ENCODE measurements around the gene TMIGD2.
"Not testable (repeated sequence)": the region's sequence is repeated elsewhere in the genome, so short reads cannot be mapped to it uniquely, and the experiment has no call there.

Gene TMIGD2

DNA sequence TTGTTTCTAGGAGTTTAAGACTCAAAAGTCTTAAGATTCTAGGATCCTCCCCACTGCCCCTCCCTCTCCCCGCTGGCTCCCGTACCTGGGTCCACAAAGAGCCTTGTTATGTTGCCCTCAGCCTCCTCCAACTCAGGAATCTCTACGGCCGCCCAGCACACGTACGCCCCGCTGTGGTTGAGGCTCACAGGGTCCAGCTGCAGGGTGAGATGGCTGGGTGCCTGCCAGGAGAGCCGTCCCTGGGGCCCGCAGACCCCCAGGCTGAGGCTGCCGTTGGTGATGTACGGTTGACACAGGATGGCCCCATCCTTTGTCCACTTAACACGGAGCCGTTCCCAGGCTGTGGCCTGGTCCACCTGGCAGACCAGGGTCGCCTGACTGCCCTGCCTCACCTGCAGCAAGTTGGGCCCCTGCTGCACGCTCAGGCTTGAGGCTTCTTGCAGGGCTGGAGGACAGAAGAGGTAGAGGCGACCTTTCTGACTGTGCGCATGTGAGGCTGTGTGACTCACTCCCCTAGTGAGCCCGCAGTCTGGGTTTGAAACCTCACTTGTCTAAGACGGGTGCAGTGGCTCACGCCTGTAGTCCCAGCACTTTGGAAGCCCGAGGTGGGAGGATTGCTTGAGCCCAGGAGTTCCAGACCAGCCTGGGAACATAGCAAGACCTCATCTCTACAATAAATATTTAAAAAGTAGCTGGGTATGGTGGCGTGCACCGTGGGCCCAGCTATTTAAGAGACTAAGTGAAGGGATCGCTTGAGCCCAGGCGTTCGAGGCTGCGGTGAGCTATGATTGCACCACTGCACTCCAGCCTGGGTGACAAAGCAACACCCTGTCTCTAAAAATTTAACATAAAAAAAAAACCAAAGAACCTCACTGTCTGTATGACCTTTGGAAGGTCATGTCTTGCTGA lies 4.0 kb downstream of the TMIGD2 start:
- DNase-seq (ENCODE audit: low spot score): no peak

DNA sequence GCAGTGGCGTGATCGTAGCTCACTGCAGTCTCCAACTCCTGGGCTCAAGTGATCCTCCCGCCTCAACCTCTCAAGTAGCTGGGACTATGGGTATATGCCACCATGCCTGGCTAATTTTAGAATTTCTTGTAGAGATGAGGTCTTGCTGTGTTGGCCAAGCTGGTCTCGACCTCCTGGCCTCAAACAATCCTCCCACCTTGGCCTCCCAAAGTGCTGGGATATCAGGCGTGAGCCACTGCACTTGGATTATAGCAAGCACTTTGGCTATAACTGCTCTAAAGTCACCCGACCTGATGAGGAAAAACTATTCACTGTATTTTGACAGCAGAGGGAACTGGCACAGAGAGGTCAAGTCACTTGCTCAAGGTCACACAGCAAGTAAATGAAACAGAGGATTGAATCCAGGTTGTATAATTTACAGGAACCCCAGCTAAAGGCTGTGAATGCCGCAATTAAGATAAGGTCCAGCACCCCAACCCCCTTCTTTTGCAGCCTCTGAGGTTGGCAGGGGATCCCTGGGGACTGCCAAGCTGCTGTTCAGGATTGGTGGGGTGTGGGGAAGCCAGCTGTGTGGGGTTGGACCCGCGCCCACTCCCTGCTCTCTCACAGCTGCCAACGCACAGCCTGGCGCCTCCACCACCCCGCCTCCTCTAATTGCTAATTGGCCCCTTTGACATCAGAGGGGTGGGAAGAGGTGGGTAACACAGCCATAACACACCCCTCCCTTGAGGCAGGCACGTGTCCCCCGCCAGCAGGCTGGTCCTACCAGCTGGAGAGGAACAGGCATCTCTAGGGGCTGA lies 6.0 kb downstream of the TMIGD2 start:
- DNase-seq (ENCODE audit: low spot score): no peak

DNA sequence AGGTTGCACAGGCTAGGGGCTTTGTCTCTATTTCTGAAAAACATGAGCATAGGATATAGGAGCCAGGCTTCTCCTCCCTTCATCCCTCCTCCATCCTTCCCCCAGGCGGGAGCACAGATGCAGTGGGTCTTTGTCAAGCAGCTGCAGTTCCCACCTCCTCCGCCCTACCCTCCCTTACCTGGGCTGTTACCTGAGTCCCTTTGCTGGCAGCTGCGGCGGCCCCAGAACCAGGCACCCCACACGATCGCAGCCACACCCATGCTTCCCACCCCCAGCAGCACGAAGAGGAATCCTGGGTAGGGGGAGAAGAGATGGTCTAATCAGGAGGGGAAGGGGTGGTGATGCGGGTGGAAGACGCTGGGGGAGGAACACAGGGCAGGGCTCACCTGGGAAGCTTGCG lies 7.8 kb downstream of the TMIGD2 start:
- no peak for DNase-seq (ENCODE audit: low spot score)

DNA sequence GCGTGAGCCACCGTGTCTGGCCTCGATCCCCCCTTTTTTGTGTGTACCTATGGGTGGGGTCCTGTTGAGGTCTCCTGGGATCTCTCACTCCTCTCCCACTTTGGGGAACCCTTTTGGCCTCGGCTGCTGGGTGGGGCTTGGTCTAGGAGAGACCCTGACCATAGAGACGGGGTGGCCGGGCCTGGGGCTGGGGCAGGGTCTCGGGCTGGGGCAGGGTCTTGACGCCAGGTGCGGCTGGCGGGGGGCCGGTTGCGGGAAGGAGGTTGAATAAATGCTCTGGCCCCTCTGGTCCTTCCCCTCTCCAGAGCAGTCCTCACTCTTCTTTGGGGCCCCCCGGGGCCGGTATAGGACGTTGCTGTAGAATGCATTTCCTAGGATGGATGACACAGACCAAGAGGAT lies 9.7 kb downstream of the TMIGD2 start:
- DNase-seq (ENCODE audit: low spot score): no peak

DNA sequence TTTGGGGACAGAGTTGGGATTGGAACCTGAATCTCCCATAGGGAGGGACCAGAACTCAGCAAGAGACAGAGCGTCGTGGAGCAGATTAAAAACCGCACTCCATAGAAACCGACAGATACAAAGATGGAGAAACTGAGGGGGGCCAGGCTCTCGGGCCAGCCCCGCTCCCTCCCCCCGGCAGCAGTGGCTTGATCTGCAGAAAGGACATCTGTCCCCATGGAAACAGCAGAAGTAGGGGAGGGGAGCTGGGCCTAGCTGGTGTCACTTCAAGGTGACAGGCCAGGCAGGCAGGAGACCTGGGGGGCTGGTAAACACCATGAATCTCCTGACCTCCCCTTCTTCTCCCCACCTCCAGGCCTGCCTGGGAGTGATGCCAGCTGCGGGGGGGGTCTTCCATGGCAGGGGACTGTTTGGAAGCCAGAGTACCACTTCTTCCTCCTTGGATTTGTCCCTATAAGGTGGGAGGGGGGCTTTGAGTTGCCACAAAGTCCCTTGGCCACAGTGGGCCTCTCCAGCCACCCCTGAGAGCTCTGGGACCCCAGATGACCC lies 10.9 kb downstream of the TMIGD2 start:
- no peak for DNase-seq (ENCODE audit: low spot score)

DNA sequence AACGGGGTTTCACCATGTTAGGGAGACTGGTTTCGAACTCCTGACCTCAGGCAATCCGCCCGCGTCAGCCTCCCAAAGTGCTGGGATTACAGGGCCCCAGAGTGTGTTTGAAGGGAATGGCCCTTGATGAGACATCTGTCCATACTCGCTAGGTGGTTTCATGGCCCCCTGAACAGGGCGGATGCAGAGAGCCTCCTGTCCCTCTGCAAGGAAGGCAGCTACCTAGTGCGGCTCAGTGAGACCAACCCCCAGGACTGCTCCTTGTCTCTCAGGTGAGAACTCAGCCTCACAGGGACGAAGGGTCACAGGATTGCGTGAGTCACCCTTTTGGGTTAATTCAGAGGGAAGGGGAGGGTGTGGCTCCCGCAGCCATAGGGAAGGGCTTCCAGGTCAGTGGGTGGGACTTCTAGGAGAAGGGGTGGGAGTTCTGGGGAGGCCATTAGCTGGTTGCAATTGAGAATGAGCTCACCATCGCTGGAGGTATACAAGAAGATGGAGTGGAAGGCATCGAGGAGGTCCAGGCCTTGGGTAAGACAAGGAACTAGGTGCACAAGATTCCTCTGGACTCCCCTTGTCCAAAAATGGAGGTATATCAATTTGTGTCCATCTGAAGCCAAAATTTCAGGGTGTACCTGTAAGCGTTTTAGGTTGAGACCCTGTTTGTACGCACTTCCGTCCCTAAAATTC lies 14.0 kb downstream of the TMIGD2 start:
- DNase-seq (ENCODE audit: low spot score): no peak

DNA sequence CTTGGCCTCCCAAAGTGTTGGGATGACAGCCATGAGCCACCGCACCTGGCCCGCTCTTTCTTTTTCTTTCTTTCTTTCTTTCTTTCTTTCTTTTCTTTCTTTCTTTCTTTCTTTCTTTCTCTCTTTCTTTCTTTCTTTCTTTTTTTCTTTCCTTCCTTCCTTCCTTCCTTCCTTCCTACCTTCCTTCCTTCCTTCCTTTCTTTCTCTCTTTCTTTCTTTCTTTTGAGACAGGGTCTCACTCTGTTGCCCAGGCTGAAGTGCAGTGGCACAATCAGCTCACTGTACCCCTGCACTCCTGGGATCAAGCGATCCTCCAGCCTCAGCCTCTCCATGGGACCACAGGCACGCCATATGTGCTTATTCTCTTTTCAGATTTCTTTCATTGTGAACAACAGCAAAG lies 16.0 kb downstream of the TMIGD2 start:
- not testable (repeated sequence) for DNase-seq (ENCODE audit: low spot score)

DNA sequence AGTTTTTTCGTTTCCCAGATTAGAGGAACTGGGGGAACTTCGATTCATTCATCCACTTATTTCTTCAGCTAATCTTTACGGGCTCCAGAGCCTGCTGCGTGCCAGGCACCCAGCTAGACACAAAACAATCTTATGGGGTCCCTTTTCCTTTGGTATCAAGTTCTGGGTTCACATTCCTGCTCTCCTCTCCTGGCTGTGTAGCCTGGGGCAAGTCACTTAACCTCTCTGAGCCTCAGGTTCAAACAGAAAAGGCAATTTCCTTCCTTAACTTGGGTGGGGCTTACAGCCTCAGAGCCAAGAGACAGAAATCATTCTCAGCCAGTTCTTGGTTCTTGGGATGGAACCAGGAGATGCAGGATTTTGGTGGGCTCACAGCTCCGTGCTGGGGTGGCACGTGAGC lies 17.2 kb downstream of the TMIGD2 start:
- no peak for DNase-seq (ENCODE audit: low spot score)

DNA sequence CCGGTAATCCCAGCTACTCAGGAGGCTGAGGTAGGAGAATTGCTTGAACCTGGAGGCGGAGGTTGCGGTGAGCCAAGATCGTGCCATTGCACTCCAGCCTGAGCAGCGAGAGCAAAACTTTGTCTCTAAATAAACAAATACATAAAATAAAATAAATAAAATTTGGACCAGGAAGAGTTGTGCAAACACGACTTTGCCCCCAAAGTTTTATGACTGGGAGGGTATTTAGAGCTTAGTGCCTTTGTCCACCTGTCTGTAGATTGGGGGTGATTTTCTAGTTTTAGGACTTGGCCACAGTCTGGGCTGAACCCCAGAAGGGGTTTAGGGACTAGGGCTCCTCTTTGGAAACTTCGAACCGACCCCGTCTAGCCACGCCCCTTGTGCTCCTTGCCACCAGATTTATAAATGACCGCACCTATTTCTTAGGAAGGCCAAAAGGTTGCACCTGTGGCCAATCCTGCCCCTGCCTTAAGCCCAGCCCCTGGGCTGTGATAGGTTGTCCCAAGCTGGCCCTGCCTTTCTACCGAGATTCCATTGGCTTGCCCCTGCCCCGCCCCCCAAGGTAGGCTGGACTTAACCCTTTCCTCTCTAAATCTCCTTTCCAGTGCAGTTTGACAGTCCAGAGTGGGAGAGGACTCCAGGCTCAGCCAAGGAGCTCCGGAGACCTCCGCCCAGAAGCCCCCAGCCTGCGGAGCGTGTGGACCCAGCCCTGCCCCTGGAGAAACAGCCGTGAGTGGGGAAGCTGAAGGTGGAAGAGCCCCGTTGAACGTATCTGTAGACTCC lies 17.8 kb downstream of the TMIGD2 start:
- DNase-seq (ENCODE audit: low spot score): peak; percentile 58

DNA sequence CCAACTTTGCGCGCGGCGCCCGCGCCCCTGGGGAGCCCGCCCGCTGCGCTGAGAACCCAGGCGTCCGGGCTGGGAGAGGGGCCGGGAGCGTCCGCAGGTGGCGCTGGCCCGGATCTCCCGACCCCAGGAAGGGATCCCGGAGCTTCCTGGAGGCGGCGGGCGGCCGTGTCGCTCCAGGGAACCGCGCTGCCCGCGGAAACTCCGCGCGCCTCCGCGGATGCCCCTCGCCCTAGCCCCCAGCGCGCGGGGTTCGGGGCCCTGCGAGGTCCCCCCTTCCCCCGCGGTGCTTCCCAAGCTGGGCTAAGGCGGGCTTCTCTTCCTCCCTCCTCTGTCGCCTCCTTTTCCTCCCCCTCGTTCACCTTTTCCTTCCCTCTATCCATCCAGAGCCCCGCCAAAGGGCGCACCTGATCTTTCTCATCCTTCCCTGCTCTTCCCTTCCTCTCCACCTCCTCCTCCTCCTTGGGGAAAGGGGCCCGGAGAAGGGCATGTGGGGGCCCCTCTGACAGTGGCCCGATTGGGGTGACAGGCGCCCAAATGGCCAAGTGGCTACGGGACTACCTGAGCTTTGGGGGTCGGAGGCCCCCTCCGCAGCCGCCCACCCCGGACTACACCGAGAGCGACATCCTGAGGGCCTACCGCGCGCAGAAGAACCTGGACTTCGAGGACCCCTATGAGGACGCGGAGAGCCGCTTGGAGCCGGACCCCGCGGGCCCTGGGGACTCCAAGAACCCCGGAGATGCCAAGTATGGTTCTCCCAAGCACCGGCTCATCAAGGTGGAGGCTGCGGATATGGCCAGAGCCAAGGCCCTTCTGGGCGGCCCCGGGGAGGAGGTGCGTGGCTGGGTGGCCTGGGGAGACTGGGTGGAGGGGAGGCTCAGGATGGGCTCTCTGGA lies 22.4 kb downstream of the TMIGD2 start:
- no peak for DNase-seq (ENCODE audit: low spot score)

DNA sequence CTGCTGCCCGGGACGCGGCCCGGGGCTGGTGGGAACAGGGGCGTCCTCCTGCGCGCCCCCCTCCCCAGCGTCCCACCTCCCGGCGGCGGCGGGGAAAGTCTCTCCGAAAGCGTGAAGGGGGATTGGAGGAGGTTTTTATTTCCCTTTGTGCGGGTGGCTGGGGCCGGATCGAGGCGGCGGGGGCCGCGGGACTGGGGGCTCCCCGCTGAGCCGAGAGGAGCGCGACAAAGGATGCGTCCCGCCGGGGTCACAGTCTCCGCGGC lies 23.0 kb downstream of the TMIGD2 start:
- no peak for DNase-seq (ENCODE audit: low spot score)

DNA sequence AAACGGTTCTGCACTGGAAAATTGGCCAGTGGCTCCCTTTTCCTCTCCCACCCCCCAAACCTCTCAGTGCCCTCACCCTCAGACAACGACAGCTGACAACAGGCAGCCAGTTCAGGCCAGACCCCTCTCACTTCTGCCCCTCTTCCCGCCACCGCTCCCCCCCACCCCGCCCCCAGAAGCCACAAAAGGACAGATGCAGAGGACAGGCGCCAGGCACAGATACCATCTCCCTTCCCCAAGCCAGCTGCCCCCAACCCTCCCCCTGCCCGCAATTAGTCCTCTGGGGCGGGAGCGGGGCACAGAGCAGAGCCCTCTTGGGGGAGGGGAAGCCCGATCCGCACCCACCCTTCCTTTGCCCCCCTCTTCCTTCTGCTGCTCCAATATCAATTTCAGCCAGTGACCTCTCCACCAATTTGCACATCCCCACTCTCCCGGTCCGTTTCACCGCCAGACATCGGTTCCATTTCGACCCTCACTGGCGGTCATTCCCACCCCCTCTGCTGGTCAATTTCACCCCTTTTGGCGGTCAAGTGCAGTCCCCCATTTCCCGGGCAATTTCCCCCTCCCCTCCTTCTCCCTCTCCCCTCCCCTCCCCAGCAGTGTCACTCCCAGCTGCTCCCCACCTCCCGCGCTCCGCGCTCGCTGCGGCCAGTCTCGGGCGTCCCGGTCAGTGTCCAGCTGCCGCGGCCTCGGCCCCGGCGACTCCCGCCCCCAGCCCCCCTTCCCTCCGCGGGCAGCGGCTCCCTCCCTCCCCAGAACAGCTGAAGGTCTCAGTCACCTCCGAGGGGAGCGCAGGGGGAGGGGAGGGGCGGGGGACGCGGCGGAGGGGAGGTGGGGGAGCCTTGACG lies 23.5 kb downstream of the TMIGD2 start, which contains the start of gene SHD:
Gene SHD, plus strand, starts transcription at position 848 of the 848 bp plus-strand sequence. CDS start 798 bp downstream, outside the sequence.
- no peak for DNase-seq (ENCODE audit: low spot score)

DNA sequence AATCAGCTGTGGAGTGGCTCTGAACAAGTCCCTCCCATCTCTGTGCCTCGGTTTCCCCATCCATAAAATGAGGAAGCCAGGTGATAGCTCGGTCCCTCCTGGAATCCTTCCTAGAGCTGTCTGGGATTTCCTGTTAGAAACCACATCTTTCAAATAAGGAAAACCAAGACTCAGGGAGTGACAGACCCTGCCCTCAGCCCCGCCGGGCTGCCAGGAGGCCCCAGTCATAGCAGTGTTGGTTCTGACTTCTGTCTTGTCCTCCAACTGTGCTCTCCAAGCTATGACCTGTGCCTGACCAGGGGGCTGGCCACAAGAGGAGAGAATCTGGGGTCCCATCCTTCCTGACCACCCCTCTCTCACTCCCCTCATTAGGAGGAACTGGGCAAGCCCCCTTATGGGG lies 24.2 kb downstream of the TMIGD2 start:
- DNase-seq (ENCODE audit: low spot score): no peak

DNA sequence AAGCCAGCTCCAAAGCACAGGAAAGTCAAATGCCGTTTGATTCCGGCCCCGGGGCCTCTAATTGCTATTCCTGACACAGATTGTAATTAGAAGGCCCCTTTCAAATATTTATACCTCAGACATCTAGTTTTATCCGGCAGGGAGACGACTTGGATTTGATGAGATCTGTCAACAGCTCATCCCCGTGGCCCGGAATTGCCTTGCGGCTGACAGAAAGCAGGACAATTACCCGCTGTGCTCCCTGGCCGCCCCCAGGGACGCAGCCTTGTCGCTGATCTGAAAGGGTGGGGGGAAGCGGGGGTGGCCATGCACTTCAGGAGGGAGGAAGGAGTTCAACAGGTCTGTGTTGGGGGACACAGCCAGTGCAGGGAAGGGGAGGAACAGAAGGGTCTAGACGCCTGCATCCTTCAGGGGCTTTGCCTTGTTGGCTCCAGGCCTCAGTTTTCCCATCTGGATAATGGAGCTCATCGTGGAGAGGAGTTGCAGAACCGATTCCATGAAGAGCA lies 24.9 kb downstream of the TMIGD2 start:
- DNase-seq (ENCODE audit: low spot score): no peak

DNA sequence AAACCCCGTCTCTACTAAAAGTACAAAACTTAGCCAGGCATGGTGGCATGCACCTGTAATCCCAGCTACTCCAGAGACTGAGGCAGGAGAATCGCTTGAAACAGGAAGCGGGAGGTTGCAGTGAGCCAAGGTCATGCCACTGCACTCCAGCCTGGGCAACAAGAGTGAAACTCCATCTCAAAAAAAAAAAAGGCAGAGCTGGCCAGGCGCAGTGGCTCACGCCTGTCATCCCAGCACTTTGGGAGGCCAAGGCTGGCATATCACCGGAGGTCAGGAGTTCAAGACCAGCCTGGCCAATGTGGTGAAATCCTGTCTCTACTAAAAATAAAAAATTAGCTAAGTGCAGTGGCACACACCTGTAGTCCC lies 27.9 kb downstream of the TMIGD2 start:
- not testable (repeated sequence) for DNase-seq (ENCODE audit: low spot score)

DNA sequence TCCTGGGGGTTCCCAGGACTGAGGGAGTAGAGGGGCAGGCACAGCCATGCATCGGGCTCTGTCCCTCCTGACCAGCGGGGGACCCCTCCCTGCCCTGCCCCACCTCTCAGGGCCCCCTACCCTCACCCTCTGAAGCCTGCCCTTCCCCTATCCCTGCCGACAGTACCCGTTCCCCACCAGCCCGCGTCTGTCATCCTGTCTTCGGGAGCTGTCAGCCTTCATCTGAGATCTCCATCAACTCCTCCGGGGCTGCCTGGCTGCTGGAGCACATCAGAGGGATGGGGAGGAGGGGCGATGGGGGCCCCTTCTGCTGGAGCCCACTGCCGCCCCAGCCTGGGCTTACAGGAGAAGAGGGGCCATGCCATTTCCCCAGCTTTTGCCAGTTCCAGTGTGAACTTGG lies 29.3 kb downstream of the TMIGD2 start:
- no peak for DNase-seq (ENCODE audit: low spot score)

DNA sequence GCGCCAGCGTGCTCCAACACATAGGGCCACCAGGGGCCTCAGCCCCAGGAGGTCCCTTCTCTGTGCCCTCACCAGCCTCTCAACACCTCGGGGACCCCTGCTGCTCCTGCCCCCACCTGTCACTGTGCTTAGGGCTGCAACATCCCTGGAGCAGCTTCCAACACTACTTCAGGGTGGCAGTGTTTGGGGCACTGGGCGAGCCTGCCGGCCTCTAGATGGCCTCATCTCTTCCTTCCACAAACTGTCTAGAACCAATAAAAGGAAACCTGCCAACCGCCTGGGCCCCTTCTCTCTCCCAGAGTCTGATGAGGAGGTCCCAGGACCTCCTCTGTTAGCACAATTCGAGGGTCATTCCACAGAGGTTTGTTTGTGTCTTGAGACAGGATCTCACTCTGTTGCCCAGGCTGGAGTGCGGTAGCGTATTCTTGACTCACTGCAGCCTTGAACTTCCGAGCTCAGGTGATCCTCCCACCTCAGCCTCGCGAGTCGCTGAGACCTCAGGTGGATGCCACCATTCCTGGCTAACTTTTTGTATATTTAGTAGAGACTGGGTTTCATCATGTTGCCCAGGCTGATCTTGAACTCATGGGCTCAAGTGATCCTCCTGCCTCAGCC lies 33.3 kb downstream of the TMIGD2 start:
- no peak for DNase-seq (ENCODE audit: low spot score)

DNA sequence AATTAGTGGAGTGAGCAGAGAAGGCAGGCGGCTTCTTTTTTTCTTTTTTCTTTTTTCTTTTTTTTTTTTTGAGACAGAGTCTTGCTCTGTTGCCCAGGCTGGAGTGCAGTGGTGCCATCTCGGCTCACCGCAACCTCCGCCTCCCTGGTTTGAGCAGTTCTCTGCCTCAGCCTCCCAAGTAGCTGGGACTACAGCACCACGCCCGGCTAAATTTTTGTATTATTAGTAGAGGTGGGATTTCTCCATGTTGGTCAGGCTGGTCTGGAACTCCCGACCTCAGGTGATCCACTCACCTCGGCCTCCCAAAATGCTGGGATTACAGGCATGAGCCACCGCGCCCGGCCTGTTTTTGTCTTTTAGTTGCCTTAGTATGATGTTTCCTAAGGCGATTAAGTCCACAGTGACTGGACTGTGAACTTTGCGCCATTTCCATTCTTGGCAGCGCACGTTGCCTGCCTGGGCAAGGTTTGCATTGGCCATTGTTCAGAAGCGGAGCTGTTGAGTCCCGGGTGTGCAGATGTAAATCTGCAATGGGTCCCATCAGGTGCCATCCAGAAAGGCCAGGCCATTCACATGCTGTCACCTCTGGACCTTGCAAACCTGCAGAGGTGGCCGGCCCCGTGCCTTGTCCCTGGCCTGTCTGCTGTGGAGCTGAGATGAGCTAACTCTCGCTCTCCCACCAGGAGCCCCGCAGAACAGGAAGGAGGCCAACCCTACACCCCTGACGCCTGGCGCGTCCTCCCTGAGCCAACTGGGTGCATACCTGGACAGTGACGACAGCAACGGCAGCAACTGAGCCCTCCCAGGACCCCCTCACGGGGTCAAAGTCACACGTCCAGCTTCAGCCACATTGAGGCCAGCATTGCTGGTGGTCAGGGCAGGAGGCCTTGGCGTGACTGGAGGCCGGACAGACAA lies 34.0 kb downstream of the TMIGD2 start:
- no peak for DNase-seq (ENCODE audit: low spot score)
